ENCODE data around the gene POU2AF1.

POU2AF1 gene, protein sequence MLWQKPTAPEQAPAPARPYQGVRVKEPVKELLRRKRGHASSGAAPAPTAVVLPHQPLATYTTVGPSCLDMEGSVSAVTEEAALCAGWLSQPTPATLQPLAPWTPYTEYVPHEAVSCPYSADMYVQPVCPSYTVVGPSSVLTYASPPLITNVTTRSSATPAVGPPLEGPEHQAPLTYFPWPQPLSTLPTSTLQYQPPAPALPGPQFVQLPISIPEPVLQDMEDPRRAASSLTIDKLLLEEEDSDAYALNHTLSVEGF

DNA sequence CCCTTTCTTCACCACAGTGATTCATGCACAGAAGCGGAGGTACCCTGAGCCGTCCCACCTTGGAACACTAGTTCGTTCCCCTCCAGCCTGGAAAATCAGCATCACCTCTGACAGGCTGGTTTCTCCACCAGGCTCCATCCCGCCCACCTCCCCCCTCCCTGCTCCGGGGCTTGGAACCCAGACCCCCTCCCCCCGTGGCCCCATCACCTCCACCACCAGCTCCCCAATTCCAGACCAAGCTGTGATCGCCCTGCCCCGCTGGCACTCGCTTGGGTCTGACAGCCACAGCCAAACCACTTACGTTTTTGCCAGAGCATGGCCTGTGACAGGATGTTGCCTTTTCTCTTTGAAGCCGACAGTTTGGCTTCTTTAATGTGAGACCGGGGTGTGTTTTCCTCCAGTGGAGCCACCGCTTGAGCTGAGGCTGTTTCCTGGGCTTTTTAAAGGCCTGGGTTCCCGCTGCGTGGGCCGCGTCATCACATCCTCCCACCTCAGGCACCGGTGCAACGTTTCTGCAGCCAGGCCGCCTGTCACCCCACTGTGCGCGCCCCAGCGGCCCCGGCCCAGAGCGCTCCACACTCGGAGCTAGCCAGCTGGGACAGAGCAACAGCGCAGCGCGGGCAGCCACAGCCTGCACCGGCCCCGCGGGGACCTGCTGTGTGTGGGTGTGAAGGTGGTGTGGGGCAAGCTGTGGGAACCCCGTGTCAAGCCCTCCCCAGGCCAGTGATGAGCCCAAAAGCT lies at the start of gene POU2AF1:
POU2AF1 (minus strand) TSS at position 415 of the 741 bp plus-strand sequence; CDS start at position 317, 98 bp downstream.
- peak; percentile 64 for DNase-seq

DNA sequence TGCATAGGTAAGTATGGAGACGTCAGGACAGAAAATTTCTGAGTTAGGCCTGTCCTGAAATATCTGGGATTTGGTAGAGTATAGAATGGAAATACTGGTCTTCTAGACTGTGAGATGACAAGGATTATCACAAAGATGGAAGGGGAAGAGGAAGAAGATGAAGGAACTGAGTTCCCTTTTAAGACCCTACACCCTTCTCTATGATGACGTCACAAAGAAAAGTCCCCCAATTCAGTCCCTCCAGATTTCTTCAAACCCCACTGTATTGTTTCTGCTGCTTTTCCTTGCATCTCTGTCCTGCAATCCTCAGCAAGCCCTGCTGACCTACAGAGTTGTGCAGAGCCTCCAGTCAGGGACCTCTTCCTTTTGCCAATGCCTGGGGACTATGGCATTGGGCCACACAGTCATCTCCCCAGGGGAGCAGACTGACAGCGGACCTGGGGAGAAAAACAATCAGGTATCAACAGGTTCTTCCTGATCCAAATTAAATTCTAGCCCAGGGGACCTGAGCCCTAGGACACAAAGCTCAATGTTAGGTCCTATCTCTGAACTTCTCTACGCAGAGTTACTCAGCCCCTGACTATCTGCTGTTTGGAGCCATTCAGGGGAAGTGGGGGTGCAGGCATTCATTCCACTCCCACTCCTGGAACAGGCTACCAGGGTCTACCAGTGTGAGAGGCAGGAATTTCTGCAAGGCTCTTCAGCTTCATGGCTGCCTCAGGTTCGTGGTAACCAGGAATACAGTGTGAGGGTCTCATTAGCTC lies 49.2 kb upstream of the POU2AF1 start:
- DNase-seq = no peak

DNA sequence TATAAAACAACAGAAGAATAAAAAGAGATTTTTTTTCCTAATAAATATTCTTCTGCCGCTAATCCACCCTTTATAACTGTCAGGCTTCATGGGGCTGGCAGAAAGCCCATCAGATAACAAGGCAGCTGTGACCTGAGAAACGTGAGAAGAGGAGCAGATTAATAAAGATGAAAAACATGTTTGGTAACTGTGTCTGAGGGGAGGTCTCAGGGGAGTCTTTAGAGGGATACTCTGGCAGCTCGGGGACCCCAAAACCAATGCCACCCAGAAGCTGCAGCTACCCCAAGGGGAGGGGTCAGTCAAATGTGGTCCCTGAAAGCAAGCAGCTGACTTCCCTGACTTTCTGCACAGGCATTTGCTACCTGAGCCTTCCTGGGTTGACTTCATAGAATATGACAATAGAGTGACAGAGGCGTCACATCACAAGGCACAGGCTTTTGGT lies 48.4 kb upstream of the POU2AF1 start:
- no peak for DNase-seq

DNA sequence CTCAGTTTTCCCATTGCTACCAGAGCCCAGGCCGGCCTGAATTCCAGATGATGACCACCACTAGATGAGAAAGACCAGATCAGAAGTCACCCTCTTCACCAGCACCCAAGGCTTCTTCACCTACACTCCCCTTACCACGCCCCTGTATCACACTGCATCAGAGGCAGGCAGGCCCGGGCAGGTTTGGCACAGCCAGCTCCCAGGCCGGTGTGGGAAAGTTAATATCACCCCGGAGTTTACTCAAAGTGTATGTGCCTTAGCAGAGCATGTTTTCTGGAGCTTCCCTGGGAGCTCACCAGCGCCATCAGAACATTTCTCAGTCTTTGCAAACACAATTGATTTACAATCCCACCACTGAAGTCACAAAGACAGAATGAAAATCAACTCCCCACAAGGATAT lies 47.5 kb upstream of the POU2AF1 start:
- DNase-seq = no peak

DNA sequence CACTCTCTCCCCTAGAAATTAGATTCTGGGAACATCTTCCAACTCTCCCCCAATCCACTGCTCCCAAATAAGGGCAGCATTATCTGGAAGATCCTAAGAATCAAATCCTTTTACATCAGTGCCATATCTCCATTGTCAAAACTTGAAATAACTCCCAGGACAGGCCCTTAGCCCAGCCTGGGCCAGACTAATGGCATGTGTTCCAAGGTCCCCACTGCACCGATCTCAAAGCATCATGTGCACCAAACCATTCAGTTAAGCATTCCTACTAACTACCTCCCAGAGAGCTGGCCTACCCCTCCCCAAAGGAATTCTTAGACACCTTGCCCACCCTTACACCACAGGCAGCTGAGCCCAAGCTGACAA lies 44.2 kb upstream of the POU2AF1 start:
- DNase-seq = no peak

DNA sequence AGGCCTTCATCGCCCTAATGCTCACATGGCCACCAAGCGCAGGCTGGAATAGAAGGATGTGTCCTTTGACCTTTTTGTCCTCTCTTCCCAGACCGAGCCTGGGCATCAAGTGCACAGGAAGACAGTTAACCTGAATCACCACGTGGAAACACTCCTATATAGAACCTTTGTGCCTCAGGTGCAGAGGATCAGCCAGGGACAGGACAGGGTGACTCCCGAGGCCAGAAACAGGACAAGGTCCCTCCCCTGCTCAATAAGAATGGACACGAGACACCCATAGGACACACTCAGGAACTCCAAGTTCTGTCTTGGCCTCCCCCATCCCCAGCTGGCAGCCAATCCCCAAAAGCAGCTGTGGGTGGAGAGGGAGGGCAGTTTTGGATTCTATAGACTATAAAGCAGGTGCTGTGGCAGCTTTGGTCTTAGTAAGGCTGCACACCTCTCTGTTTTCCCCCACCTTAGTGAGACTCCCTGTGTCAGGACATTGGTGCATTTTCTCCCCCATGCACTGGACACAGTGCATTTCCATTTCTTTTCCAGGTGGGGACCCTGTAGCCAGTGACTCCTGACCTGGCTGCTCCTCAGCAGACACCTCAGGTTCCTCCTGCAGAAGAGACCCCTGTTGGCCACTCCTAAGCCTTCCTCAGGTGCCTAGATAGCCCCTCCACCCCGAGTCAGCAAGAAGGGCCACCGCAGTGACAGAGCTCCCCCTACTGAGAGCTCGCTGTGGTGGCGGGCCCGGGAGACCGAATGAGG lies 43.6 kb upstream of the POU2AF1 start:
- DNase-seq = peak; percentile 62

DNA sequence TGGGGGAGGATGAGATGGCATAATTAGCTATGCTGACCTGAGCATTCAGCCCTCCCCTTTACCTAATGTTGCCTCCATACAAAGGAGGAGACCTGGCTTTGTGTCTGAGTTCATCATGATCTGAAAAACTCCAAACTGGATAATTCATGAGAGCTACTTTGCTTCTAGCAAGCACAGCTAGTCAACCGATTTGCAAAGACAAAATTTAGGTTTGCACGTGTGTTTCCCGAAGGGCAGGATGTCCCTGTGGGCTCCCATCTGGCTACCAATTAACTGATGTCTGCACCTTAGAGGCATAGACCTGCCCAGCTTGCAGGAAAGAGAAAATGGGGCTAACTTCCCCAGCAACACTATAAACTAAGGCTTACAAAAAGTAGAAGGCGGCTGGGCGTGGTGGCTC lies 42.2 kb upstream of the POU2AF1 start:
- no peak for DNase-seq

DNA sequence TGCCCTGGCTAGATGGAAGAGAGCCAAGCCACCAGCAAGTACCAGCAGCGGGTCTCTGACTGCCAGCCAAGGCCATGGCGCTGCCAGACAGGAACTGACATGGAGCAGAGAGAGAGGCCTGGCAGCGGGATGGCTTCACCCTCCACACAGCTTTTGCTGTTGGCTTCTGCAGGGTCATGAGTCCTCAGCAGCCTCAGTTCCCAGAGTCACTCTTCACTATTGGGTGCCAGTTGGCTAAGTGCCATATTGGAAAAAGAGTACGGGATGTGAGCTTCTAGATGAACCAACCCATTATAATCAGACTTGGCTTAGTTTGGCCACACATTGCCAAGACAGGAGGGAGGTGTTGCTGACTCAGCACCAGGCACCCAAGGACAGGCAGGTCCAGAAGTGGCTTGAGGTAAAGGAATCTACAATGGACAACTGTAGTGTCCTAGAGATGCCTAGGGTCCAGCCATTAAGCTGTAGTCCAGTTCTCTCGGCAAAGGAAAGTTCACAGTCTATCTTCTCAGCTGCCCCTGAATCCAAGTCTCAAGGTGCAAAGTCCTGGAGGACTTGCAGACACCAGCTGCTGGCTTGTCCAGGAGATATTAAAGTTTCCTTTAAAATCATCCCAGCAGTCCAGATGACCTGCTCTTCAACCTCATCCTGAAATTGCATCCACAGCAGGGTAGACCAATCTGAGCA lies 40.7 kb upstream of the POU2AF1 start:
- no peak for DNase-seq

DNA sequence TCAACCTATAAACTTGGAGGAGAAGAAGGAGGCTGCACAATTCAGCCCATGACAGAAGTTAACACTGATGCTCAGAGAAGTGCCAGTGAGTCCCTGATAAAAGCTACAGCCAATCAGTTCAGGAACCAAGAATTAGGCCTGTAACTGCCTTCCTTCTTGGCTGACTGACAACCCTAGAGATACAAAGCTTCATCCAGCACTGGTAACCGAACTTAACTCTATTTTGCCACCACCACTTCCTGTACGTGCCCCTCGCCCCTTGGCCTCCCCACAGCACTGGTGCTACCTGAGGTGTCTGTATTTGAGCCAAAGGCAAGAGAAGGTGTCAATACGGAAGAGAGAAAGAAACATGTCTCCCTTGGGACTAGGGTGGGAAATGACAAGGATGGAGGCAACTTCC lies 40.1 kb upstream of the POU2AF1 start:
- DNase-seq = no peak

DNA sequence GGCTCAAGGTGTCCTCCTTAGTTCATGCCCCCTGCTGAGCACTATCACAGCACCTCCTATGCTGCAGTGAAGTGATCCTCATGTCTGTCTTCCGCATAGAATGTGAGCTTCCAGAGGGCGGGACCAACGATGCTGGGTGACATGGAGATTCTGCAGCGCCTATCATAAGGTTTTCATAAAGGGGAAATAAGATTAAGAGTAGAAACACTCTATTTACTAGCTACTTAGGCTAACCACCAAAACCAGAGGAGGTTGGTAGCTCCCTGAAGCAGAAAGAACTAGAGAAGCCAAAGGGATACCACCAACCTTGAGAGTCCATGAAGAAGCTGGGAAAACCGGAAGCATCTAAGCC lies 39.3 kb upstream of the POU2AF1 start:
- no peak for DNase-seq

DNA sequence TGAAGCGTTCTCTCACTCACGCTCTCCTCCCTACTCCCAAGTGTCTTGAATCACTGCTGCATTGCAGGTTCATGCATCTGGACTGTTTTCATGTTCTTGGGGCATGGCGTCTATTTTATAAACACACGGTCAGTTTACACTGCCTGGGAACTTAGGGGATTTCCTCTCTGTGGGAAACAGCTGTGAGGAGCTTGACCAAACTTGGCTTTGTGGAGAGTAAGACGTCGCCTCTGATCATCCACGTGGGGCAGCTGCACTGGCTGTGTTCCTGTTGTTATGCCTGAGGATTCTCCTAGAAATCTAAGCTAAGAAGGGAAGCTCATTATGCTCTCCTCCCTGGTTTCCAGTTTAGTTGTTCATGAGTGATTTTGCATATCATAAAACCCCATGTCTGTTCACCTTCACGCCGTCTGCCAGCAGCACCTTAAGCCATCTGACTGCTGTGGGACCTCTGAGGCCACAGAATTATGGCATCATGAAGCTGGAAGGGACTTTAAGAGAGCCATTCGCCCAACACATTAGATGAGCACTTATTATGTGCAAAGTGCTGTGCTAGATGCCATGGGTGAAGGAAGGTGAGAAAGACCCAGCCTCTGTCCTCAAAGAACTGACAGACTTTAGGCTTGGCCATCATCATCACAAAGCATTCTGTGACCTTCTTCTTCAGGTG lies 38.8 kb upstream of the POU2AF1 start:
- DNase-seq = no peak

DNA sequence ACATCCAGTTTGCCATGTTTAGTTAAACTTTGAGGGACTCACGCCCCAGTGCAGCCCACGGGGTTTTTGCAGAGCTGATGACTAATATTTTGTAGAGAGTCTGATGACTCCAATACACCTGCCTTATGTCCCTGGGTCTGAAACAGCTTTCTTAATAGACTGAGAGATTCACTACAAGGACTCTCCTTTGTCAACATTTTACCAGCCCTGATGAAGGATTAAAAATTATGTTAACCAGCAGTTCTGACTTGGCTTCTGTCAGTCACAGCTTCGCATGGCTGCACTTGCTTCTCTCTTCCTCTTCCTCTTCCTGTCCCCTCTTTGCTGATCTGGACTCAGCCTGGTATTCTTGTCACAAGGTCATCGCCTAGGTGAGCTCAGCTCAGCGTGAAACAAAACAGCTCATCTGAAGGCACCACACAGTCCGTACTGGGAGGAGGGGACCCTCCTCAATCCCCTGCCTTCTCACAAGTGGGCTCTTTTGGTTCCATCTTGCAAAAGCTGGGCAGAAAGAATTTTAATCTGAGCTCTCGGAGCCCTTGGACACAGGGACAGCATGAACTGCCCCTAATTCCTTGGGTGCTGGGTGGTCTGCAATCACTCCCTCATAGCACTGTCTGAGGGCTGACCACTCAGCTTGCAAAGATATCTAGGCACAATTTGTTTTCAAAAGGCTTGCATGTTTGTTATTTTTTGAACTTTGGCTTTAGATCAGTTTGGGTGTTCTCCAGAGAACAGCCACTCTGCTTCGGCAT lies 38.1 kb upstream of the POU2AF1 start:
- peak; percentile 25 for DNase-seq

DNA sequence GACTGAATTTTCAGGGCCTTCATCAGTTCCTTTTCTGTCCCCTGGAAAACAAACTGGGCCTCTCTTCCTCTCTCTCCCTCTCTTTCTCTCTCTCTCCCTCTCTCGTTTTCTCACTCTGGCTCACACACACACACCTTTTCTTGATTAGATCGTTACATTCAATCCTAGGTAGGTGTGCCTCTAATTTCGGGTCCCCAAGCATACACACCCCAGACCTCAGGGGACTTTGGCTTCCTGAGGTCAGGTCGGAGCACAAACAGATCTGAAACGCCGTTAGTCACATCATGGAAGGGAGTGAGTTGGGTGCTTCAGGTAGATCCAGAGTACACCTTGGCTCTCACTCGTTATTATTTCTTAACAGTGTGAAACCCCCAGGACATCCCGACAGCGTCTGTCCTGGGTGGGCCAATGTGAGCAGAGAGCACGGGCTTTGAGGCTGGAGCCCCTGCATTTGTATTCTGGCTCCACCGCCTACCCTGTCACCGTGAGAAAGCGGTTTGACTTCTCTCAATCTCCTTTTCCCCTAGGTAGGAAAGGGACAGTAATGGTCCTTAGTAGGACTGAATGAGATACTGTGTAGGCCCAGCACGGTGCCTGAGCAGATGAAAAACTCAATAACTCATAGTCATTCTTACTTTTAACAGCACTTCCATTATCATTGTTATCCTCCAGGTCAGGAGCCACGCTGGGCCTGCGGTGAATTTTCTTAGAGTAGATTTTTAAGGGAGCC lies 37.3 kb upstream of the POU2AF1 start:
- no peak for DNase-seq

DNA sequence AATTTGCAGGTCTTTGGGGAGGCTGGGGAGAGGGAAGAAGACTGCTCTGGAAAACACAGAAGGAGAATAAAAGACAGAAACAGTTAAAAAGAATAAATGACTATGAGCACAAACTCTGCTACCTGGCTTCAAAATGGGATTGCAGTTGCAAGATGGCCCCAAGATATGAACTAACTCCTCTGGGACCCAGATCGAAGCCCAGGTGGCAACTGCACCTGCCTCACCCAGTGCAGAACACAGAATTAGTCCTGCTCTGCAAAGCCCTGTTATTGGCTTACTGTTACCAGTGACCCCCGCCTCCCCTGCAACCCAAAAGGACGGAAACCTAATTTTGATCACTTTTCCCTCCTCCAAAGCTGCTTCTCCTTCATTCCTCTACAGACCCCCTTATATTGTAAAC lies 35.9 kb upstream of the POU2AF1 start:
- DNase-seq = no peak

DNA sequence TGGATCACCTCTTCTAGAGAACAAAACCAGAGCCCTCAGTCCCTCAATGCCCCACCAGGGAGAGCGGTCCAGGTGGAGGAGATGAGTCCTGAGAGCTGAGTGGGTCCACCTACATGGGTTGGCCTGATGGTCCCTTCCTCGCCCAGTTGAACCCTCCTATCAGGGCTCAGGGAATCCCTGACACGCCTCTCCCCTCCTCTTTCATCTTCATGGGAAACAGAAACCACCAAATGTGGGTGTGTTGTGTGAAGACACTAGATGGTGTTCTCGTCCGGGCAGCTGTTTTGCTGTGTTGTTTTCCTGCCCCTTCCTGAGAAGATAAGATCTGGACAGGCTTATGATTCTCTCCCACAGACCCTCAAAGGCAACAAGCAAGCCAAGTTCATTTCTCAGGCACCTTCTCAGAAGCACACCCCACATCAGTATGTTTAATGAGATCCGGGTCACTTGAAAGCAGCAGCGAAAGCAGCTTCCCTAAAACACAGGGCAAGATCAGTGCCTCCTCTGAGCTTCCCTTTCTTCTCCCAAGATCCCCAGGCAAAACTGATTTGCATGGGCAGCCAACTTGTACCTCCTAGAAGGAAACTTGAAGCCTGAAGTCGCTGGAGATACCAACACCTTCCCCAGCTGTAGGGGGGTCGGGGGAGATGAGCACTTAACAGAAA lies 35.3 kb upstream of the POU2AF1 start:
- DNase-seq = no peak

DNA sequence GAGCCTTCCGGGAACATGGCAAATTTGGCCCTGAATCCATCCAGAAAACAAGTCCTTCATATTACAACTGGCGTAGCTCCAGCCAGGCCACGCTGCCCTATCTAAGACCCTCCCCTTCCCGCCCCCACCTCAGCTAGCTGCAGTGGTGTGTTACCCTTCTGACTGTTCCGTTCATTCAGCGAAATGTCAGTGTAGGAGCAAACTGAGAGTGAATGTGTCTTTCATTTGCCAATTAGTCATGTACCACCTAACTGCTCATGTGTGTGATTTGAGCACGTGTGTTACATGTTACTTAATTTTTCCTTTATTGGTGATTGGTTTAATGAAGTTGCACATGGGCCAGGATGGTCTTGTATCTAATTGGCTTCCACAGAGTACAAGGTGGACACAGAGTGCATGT lies 34.8 kb upstream of the POU2AF1 start:
- DNase-seq = peak; percentile 27

DNA sequence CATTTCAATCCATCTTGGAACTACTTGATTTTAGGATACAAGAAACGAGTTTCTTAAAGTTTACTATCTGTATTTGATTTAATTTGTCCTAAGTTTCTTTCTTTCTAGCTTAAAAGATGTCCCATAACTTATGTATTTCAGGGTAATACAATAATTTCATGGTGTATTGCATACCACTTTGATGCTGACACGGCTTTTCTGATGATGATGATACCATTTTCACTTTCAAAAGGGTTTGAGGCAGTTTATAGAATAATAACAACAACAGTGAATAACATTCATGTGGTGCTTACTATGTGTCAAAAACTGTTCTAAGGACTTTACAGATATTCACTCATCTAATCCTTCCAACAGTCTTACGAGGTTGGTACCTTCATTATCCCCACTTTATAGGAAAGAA lies 33.2 kb upstream of the POU2AF1 start:
- DNase-seq = no peak

DNA sequence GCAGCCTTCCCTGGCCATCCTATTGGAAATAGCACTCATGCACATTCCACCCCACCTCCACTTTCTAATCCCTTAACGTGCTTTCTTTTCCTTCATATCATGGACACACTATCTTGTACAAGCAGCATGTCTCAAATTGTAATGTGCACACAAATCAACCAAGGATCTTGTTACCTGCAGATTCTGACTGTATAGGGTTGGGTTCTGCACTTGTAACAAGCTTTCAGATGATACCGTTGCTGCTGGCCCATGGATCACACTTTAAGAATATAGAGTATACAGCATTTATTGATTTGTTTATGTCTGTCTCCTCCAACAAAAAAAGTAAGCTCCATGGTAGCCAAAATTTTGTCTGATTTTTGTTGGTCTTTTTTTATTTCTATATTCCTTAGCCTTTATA lies 32.4 kb upstream of the POU2AF1 start:
- no peak for DNase-seq

DNA sequence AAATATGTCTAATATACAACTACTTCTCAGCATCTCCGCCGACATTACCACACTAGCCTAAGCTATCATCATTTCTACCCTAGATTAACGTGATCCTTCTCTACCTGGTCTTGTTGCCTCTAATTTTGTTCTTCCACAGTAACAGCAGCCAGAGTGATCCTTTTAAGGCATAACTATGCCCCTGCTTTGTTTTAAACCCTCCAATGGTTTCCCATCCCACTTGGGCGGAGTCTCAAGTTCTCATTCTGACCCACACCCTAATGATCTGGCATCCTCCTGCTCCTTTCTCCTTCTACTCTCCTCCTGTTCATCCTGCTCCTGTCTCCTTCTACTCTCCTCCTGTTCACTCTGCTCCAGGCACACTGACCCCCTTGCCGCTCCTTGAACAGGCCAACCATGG lies 31.9 kb upstream of the POU2AF1 start:
- DNase-seq = no peak

DNA sequence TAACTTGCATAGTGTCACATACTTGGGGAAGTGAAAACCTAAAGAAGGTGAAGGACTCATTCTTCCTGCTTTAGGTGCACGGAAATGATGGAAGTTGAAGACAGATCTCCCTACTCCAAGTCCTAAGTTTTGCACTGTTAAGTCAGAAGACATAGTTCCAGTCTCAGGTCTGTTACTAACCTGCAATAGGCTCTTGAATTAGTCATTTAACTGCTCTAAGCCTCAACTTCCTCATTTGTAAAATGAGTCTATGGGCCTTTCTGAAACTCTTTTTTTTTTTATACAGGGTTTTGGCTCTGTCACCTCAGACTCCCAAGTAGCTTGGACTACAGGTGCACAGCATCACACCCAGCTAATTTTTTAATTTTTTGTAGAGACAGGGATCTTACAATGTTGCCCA lies 30.8 kb upstream of the POU2AF1 start:
- DNase-seq = no peak
